ENCODE data around the gene LETM1. TPM values are rescaled to one million over a fixed set of nuclear protein-coding genes. Genes with fewer than 3 reads are reported as not detected.

The LETM1 gene
- 100 to 1,000 TPM in 1 of 9 donors, 10 to 100 TPM in 8; 20.7 to 117 (median 39.9) TPM for total RNA-seq
- 10 to 100 TPM; 20.8 to 36.0 (median 21.3) TPM for polyA plus RNA-seq
- long read RNA-seq, donor 1, full-length matches to known transcripts, result 4 of 4 reads
- long read RNA-seq, donor 1, partial matches to known transcripts, result 0 of 4 reads
- long read RNA-seq, donor 1, other reads (novel, unspliced or antisense), result 0 of 4 reads
- long read RNA-seq, donor 2, full-length matches to known transcripts, result 5 of 5 reads
- long read RNA-seq, donor 2, partial matches to known transcripts, result 0 of 5 reads
- long read RNA-seq, donor 2, other reads (novel, unspliced or antisense), result 0 of 5 reads
- long read RNA-seq, donor 3, result 0 reads
- long read RNA-seq, donor 4, full-length matches to known transcripts, result 5 of 41 reads
- long read RNA-seq, donor 4, partial matches to known transcripts, result 4 of 41 reads
- long read RNA-seq, donor 4, other reads (novel, unspliced or antisense), result 32 of 41 reads
- long read RNA-seq, donor 5, full-length matches to known transcripts, result 64 of 92 reads
- long read RNA-seq, donor 5, partial matches to known transcripts, result 5 of 92 reads
- long read RNA-seq, donor 5, other reads (novel, unspliced or antisense), result 23 of 92 reads
- long read RNA-seq, donor 6, full-length matches to known transcripts, result 1 of 14 reads
- long read RNA-seq, donor 6, partial matches to known transcripts, result 1 of 14 reads
- long read RNA-seq, donor 6, other reads (novel, unspliced or antisense), result 12 of 14 reads
- long read RNA-seq, donor 7, result 0 reads
- long read RNA-seq, donor 8, full-length matches to known transcripts, result 5 of 5 reads
- long read RNA-seq, donor 8, partial matches to known transcripts, result 0 of 5 reads
- long read RNA-seq, donor 8, other reads (novel, unspliced or antisense), result 0 of 5 reads
- long read RNA-seq, donor 9, full-length matches to known transcripts, result 1 of 1 reads
- long read RNA-seq, donor 9, partial matches to known transcripts, result 0 of 1 reads
- long read RNA-seq, donor 9, other reads (novel, unspliced or antisense), result 0 of 1 reads
- long read RNA-seq, donor 10, full-length matches to known transcripts, result 5 of 5 reads
- long read RNA-seq, donor 10, partial matches to known transcripts, result 0 of 5 reads
- long read RNA-seq, donor 10, other reads (novel, unspliced or antisense), result 0 of 5 reads

DNA sequence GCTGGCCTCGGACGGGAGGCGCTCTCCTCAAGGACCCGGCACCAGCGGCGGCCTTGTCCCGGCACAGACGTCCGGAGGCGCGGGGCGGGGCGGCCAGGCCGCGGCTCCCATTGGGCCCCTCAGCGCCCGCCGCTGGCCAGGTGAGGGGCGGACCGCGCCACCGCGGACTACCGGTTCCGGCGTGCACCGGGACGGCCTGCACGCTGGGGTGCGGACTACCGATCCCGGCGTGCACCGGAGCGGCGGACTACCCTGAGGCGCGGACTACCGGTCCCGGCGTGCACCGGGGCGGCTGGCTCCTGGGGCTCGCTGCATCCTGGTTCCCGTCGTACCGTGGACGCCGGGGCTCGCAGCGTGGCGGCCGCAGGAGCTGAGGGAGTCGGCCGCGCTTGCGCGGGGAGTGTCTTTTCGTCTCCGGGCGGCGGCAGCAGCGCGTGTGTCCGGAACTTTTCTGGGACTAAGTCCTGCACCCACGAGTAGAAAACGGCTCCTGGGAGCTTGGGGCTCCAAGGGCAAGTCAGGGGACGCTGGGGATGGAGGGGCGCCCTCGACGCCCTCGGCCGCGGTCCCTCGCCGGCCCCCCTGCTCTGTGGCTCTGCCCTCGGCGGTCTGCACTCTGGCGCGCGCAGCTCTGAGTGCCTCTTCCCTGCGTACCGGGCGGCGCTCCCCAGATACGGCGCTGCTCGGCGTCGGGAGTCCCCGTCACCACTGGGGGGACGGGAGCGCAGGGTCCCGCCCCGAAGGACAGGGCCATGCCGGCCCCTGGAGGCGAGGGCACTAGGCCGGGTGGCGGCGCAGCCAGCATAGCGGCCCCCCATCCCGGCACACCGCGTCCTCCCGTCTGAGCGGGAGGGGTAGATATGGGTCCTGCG, at the start of gene LETM1:
Gene LETM1 (minus strand): TSS at position 86 of the 872 bp plus-strand sequence. CDS start 206 bp downstream, outside the sequence.
- DNase-seq, result peak; percentile 95 to 97 (median 96)
- Histone ChIP-seq H3K4me3 (peak within 1 kb of the TSS; percentile 68 to 100 (median 72)), H3K36me3 (replicated peaks in 1 of 2) (no peaks in the 10 kb centered on the region), H3K27me3 (no peaks in the 10 kb centered on the region), H3K4me1 (replicated peaks in 1 of 2) (peaks cover 42 to 43% of the 10 kb centered on the region in 2 donors), H3K9me3 (replicated peaks in 1 of 3) (no peaks in the 10 kb centered on the region), H3K27ac (peak within 1 kb of the TSS in 4 of 5 donors; percentile 59 to 90 (median 76))
- TF ChIP-seq, protein P1, sequence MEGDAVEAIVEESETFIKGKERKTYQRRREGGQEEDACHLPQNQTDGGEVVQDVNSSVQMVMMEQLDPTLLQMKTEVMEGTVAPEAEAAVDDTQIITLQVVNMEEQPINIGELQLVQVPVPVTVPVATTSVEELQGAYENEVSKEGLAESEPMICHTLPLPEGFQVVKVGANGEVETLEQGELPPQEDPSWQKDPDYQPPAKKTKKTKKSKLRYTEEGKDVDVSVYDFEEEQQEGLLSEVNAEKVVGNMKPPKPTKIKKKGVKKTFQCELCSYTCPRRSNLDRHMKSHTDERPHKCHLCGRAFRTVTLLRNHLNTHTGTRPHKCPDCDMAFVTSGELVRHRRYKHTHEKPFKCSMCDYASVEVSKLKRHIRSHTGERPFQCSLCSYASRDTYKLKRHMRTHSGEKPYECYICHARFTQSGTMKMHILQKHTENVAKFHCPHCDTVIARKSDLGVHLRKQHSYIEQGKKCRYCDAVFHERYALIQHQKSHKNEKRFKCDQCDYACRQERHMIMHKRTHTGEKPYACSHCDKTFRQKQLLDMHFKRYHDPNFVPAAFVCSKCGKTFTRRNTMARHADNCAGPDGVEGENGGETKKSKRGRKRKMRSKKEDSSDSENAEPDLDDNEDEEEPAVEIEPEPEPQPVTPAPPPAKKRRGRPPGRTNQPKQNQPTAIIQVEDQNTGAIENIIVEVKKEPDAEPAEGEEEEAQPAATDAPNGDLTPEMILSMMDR (IDR thresholded peaks at IDR 0.05), result peak in 2 of 6 experiments; percentile 14 to 20
- peak in 1 of 2 donors; percentile 77 for TF ChIP-seq POLR2A (IDR thresholded peaks at IDR 0.05)
- intact Hi-C loops (cut with DNase I), result no loop called here
- 0 to 1% (median 0%) methylated on average over 11 to 107 of the region's 107 CpGs for WGBS, 4 donors

DNA sequence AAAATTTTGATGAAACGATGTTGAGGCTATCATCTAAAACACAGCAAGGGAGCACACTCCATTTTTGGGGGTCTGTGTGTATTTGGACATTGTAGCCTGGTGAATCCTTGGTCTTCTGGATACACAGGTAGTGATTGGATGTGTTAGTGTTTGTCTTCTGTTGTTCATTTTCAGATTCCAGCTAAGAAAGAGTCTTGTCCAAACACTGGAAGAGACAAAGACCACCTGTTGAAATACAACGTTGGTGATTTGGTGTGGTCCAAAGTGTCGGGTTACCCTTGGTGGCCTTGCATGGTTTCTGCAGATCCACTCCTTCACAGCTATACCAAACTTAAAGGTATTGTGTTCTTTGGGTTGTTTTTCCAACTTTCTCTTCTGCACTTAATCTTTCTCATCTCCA, 48.1 kb upstream of the LETM1 start:
- no peak overlapping the region for H3K27ac ChIP-seq
- no peaks in the 10 kb centered on the region for H3K9me3 ChIP-seq (replicated peaks in 1 of 3)
- H3K36me3 ChIP-seq (replicated peaks in 1 of 2), result peaks cover 0 to 12% of the 10 kb centered on the region in 2 donors
- no peaks in the 10 kb centered on the region for H3K4me1 ChIP-seq (replicated peaks in 1 of 2)
- WGBS, 4 donors, result 67 to 80% (median 74%) methylated on average over 3 of the region's 3 CpGs
- intact Hi-C loops (cut with DNase I), result loop anchor here (5.0 to 10.0 kb wide), 2 partner anchors 89 to 157 kb away; no protein-coding TSS in a partner anchor
- DNase-seq, result no peak
- no peaks in the 10 kb centered on the region for H3K27me3 ChIP-seq
- H3K4me3 ChIP-seq, result no peak overlapping the region
- TF ChIP-seq, protein P1 (IDR thresholded peaks at IDR 0.05), result no peak
- TF ChIP-seq POLR2A (IDR thresholded peaks at IDR 0.05), result no peak

DNA sequence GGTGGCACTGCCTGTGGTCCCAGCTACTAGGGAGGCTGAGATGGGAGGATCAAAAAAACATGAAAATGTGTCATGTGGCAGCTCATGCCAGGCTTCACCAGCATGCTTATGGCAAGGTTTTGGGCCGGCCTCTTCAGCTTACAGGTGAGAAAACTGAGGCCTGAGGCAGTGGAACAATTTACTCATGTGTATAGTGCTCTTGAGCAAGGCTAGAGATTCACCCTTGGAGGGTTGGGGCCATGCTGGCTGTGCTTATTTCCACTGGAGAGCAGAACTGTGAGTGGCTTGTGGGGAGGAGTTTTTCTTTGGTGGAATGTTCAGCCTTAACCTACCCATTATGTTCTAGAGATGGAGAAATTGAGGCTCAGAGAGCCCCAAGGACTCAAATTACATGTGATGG, 47.1 kb upstream of the LETM1 start:
- Histone ChIP-seq H3K27ac (no peak overlapping the region), H3K36me3 (replicated peaks in 1 of 2) (peaks cover 0 to 12% of the 10 kb centered on the region in 2 donors), H3K4me1 (replicated peaks in 1 of 2) (no peaks in the 10 kb centered on the region), H3K9me3 (replicated peaks in 1 of 3) (no peaks in the 10 kb centered on the region), H3K27me3 (no peaks in the 10 kb centered on the region), H3K4me3 (no peak overlapping the region)
- WGBS, 4 donors, result 93 to 97% (median 96%) methylated on average over 1 of the region's 1 CpG
- TF ChIP-seq, protein P1 (IDR thresholded peaks at IDR 0.05), result no peak
- no peak for TF ChIP-seq POLR2A (IDR thresholded peaks at IDR 0.05)
- no peak for DNase-seq
- intact Hi-C loops (cut with DNase I), result loop anchor here (5.0 to 10.0 kb wide), 2 partner anchors 88 to 156 kb away; no protein-coding TSS in a partner anchor

All from adrenal gland (tissue), 19 donors.